KOPT-K1 (cell line): ENCODE data around the gene NKAIN2.

ENCODE experiments used
- H3K27ac ChIP-seq: fragments of 200-600 bp; sonication (generic); 2 replicates; pipeline ENCODE4 v1.5.1; 2016; ENCODE audit warnings: antibody characterized with exemption, mild to moderate bottlenecking, low read depth, low read length; ENCODE audit not compliant: poor library complexity, severe bottlenecking
- H3K36me3 ChIP-seq: fragments of 200-600 bp; sonication (generic); 2 replicates; pipeline ENCODE4 v1.5.1; 2017; ENCODE audit warnings: antibody characterized with exemption, mild to moderate bottlenecking, low read length, moderate library complexity; ENCODE audit not compliant: insufficient read depth
- H3K9me3 ChIP-seq: fragments of 200-600 bp; sonication (generic); 2 replicates; pipeline ENCODE4 v1.5.1; 2017; ENCODE audit warnings: antibody characterized with exemption, low read length, mild to moderate bottlenecking; ENCODE audit not compliant: insufficient read depth, poor library complexity, severe bottlenecking

NKAIN2 gene

DNA sequence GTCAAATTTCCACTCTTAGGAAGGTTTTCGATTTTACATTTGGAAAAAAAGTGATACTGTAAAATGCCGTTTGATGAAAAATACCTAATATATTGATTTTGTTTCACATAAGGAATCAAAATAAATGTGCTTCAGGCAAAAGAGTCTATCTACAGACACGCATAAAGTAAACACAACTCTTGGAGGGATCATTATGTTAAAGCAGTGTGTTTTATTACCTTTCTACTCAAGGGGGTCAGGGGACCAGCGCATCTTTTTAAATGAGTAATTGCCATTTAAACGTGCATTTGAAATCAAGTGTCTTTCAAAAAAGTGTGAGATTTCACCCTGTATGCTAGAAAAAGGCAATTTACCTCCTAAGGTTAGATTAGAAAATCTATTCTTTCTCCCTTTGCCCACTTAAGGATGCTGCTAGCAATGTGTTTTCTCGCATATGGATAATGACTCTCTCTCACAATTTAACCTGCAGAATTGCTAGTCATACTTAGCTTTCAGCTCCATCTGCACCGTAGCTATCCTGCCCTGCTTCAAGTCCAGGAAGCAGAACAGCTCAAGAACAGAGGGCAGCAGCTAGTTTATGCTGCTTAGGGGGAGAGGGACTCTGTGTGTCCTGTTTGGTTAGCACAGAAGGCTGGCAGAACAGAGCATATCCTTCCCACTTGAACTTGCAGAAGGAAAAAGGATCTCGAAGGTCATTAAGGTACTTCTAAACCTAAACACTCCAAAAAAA, 35.0 kb downstream of the NKAIN2 start:
- Histone ChIP-seq H3K36me3 (no peaks in the 10 kb centered on the region), H3K27ac (no peak overlapping the region), H3K9me3 (no peaks in the 10 kb centered on the region)

DNA sequence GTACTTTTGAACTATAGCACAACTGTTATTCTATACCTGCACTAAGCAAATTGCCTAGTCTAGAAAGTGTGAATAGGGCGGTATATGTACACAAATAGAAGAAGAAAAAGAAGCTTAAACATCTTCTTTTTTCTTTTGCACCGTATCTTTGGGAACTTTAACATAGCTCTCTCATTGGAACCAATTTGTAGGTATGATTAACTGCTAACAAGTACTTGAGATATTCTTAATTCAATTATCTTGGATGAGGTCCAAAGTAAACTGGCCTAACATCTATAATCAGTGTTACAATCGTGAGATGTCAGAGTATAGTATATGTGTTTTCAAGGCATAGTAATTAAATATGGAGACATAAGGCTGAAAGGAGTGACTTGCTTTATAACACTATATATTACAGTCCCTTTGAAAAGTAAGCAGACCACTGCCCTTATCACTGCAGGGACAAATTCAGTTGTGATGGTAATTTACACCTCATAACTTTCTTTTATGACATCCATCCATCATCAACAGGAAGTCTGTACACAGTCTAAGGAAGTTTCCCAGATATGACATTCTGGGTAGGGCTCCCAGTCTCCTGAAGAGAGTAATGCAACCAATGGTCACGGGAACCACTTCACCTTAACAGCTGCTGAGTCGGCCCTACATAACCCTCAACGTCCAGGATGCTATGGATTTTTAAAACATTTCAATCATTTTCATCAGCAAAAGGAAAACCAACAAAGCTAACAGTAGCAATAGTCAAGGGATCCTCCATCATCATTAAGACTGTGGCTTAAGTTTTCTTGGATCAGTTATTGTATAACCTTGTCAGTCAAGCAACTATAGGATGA, 37.6 kb downstream of the NKAIN2 start:
- H3K9me3 ChIP-seq: no peaks in the 10 kb centered on the region
- no peak overlapping the region for H3K27ac ChIP-seq
- H3K36me3 ChIP-seq: no peaks in the 10 kb centered on the region

DNA sequence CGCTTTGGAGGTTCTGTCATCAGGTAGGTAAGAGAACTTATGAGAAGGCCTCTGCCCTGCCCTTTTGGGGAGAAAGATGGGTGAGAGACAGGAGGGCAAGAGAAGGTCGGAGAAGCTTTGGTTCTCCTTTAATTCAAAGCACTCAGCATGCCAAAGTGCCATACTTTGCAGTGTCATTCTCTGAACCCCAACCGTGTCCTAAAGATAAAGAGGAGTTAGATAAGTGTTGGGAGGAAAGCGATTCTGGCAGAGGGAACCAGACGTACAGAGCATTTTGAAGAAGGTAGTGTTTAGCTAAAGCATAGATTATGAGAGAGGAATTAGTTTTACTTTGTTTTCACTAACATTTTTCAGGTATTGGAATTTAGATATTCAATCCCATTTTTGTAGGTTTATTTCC, 40.3 kb downstream of the NKAIN2 start:
- Histone ChIP-seq H3K9me3 (no peaks in the 10 kb centered on the region), H3K27ac (no peak overlapping the region), H3K36me3 (no peaks in the 10 kb centered on the region)

DNA sequence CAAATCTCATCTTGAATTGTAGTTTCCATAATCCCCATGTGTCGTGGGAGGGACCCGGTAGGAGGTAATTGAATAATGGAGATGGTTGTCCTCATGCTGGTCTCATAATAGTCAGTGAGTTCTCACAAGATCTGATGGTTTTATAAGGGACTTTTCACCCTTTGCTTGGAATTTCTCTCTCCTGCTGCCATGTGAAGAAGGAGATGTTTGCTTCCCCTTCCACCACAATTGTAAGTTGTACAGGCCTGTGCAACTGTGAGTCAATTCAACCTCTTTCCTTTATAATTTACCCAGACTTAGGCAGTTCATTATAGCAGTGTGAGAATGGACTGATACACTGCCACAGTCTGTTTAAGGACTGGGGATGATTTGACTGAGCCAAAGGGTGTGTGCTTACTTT, 44.7 kb downstream of the NKAIN2 start:
- Histone ChIP-seq H3K27ac (no peak overlapping the region), H3K36me3 (no peaks in the 10 kb centered on the region), H3K9me3 (no peaks in the 10 kb centered on the region)

DNA sequence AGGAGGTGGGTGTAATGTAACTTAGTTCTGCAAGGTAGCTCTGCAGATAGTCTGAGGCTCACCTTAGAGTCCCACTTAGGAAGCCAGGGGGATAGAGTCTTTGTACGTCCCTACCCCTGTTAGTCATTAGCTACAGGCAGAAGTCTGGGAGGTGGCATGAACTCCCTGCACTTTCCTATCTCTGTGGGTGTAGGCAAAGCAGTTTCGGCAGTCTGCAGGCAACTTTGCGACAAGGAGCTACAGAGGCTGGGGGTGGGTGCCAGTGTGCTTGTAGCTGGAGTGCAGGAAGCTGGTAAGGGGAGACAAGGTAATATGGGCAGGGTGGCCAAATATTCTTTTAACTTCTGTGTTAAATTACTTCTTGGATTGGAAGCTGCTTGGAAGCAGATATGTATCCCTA, 45.7 kb downstream of the NKAIN2 start:
- Histone ChIP-seq H3K27ac (no peak overlapping the region), H3K9me3 (no peaks in the 10 kb centered on the region), H3K36me3 (no peaks in the 10 kb centered on the region)

DNA sequence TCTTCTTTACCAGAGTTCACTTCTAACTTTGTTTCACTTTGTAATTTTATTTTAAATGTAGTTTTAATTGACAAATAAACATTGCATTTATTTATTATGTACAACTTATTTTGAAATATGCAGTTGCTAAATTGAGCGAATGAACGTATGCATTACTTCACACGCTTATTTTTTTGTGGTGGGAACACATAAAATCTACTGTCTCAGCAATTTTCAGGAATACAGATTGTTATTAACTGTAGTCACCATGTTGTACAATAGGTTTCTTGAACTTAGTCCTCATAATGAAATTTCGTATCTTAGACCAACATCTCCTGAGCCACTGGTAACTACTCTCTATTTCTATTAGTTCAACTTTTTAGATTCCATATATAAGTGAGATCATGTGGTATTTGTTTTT, 46.9 kb downstream of the NKAIN2 start:
- H3K27ac ChIP-seq: no peak overlapping the region
- H3K36me3 ChIP-seq: no peaks in the 10 kb centered on the region

DNA sequence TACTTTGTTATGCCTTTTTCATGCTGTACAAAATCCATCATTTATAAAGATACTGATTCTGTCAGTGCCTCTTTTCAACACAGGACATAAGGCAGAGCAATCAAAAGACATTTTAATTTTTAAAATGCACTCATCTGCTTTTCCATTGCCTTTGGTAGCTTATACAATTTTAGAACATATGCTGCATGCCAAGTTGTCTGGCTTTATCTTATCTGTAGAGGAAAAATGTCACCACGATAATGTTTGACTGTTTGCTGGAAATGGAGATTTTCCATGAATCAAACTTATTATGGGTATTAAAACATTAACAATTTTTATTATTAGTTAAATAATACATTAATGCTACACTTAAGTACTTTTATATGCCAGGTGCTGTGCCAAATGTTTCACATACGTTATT, 50.5 kb downstream of the NKAIN2 start:
- H3K36me3 ChIP-seq: no peaks in the 10 kb centered on the region
- no peaks in the 10 kb centered on the region for H3K9me3 ChIP-seq
- no peak overlapping the region for H3K27ac ChIP-seq

More for the DNA sequence above, 46.9 kb downstream of the NKAIN2 start:
- no peaks in the 10 kb centered on the region for H3K9me3 ChIP-seq

DNA sequence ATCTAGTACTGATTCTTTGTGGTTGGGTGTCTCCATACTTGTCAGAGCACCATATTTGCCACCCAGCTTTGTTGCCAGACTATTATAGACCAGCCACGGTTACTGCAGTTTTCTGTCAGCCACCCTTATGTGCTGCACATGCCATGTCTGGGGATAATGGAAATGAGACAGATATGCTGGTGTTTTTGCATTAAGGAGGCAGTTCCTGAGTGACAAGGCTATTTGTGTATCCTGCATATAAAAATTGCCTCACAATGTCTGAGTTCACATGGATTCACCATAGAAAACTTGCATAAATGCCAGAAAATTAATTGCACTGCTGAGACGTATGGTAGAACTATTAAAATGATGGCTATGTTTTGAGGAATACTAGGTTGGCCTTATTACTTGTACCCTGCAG, 51.8 kb downstream of the NKAIN2 start:
- Histone ChIP-seq H3K36me3 (no peaks in the 10 kb centered on the region), H3K9me3 (no peaks in the 10 kb centered on the region), H3K27ac (no peak overlapping the region)

DNA sequence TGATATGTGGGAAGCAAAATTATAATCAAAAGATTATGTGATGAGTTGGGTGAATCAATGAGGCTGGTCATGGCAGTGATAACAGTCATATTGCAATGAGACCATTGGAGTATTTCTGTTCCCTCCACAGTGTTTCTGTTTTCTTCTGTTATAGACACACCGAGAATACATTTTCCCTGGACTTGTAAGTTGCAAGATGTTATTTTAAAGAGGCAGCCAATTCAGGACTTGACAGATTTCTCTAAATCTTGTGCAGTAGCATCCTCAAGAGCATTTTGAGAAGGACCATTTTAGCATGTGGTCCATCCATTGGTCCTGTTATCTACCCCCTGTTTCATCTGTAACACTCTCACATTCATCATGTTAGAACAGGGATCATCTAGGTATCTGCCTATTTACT, 55.6 kb downstream of the NKAIN2 start:
- H3K9me3 ChIP-seq: no peaks in the 10 kb centered on the region
- no peak overlapping the region for H3K27ac ChIP-seq
- H3K36me3 ChIP-seq: no peaks in the 10 kb centered on the region

DNA sequence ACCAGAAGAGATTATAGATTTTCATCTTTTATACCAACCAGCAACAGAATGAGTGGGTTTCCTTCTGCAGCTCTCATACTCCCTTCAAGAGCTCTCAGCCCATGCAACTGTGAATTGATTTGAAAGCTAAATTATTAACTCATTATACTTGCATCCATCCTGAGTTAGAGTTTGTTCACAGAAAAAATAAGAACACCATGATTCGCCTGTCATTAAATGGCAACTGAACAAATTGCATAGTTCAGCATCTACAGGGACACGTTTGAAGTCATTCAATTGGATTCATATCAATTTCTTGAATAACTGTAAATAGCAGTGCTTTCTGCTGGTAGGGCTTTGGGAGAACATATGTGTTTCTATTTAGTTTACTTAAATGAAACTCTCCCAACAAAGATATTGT, 65.7 kb downstream of the NKAIN2 start:
- H3K9me3 ChIP-seq: no peaks in the 10 kb centered on the region
- H3K27ac ChIP-seq: no peak overlapping the region
- no peaks in the 10 kb centered on the region for H3K36me3 ChIP-seq

DNA sequence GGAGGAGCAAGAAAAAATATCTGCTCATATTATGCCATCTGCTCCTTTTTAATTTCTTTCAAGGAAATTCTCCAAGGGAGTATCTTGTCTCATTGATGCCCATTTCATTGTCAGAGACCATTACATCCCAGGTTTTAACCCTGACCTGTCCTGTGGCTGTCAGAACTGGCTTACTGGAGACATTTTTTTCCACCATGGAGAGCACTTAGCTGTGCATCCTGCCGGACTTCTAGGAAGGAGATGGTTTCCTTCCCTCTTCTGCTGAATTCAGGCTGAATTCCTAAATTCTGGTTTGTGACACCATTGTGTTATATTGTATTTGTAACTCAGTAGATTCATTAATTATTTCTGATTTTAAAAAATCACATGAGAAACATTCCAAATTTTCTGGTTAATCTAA, 70.3 kb downstream of the NKAIN2 start:
- Histone ChIP-seq H3K36me3 (no peaks in the 10 kb centered on the region), H3K9me3 (no peaks in the 10 kb centered on the region), H3K27ac (no peak overlapping the region)

DNA sequence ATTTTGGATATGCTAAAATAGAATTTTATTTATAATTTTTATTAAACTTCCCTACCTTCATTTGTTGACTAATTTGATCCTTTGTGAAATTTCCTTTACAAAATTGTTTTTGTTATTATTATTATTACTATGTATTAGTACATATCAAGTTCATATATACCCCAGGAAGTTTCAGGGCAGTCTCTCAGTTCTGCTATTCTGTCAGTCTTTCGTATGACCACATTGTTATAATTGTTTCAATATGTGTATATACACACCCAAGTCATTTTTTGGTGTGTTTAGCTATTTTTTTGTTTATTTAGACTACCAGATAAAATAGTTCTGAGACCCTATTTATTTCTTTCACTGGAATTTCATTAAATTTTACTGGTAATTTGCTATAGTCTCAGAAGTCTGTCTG, 72.1 kb downstream of the NKAIN2 start:
- Histone ChIP-seq H3K36me3 (no peaks in the 10 kb centered on the region), H3K9me3 (no peaks in the 10 kb centered on the region), H3K27ac (no peak overlapping the region)

DNA sequence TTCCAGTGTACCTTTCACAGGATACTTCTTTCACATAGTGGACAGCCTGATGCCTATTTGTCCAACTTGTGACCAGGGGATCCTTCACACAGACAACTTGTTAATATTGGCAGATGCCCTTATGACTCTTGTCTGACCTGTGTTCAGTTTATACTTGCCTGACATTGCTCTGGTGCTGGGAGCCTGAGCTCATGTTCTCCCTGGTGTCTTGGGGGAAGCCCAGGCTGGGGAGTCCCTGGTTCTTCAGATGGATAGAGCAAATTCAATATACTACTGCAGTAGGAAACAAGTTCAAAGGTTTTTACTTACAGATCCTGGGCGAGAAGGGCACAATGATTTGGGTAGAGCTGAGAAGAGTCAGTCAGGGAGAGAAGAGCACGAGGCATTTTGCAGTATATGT, 76.1 kb downstream of the NKAIN2 start:
- Histone ChIP-seq H3K9me3 (no peaks in the 10 kb centered on the region), H3K27ac (no peak overlapping the region)

DNA sequence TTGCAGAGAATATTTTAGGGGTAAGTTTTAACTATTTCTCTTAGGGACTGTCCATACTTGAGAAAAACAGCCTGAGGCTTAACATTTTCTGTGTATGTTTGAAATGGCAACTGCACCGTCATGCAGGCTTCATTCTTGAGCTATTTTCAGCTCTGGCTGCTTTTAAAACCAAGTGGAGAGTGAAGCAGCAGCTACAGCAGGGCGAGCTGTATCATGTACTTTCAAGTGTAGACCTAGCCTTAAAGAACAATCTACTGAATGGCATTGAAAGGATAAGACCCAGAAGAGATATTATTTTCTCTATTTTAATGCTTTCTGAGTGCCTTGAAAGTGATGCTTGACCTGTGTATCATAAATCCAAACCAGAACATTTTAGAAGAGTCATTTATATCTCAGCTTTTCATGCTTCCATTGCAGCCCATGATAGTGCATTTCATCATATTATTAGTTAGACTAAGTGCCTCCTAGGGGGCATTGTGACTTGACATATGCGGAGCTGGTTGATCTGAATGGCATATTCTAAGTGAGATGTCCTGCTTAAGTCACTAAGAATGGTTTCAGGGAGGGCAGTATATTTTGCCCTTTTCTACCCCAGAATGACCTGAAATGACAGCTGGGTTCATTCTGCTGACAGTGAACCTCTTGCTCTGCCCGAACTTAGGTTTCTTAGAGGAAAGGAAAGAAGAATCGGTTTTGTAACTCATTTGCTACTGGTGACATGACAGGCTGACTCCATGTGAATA, 85.3 kb downstream of the NKAIN2 start:
- no peaks in the 10 kb centered on the region for H3K9me3 ChIP-seq
- no peaks in the 10 kb centered on the region for H3K36me3 ChIP-seq
- H3K27ac ChIP-seq: no peak overlapping the region

More for the DNA sequence above, 76.1 kb downstream of the NKAIN2 start:
- no peaks in the 10 kb centered on the region for H3K36me3 ChIP-seq

DNA sequence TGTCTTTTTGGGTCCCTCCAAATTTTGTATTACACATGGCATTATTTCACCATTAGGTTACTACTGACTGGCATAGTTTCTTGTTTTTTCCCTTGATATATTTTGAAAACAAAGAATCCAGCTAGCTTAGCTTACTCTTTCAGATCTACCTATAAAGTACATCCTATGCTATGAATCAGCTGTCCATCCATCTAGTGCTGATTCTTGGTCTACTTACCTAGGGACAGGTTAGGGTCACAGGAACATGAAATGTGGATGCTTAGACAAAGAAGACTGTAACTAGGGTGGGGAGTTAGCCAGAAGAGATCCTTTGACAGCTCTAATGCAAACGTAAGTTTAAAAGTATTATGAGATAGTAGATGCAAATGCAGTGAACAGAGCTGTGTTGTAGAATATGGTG, 91.7 kb downstream of the NKAIN2 start:
- H3K36me3 ChIP-seq: no peaks in the 10 kb centered on the region
- no peaks in the 10 kb centered on the region for H3K9me3 ChIP-seq
- H3K27ac ChIP-seq: no peak overlapping the region
